PFSK-1 (cell line): ENCODE data around the gene AKR1D1.

ENCODE experiments used
- FOXP2 ChIP-seq: optimal IDR thresholded peaks from 2 replicates; pipeline ENCODE3; 2011; ENCODE audit warnings: borderline replicate concordance, control low read depth, inconsistent platforms; ENCODE audit not compliant: insufficient read depth; ENCODE audit errors: extremely low read length, extremely low read depth
- POLR2AphosphoS5 ChIP-seq: IDR thresholded peaks from 2 replicates; pipeline ENCODE4 v1.6.1; 2012; ENCODE audit warnings: low read depth, mild to moderate bottlenecking, control low read depth, low read length, moderate library complexity
- REST ChIP-seq, 2 experiments: IDR thresholded peaks; 2 replicates each; pipeline versions ENCODE4 v1.6.1 to v1.8.0; 2011 to 2012; ENCODE audit warnings: low read depth in 2 of 2, low read length in 2 of 2, control low read depth in 1 of 2, inconsistent platforms in 1 of 2, mild to moderate bottlenecking in 1 of 2, moderate library complexity in 1 of 2; ENCODE audit not compliant: insufficient read depth in 1 of 2
- SIN3A ChIP-seq: IDR thresholded peaks from 2 replicates; pipeline ENCODE4 v1.6.1; 2012; ENCODE audit warnings: mild to moderate bottlenecking, low read length, moderate library complexity, borderline replicate concordance; ENCODE audit not compliant: insufficient read depth
- TAF1 ChIP-seq: IDR thresholded peaks from 2 replicates; pipeline ENCODE4 v1.6.1; 2012; ENCODE audit warnings: low read length, control low read depth, borderline replicate concordance; ENCODE audit not compliant: insufficient read depth

Gene AKR1D1

GRCh38 chr7:138047907-138048306 is 28.4 kb upstream of the AKR1D1 start:
- TF ChIP-seq FOXP2 (no peak), SIN3A (no peak), TAF1 (no peak)

- no peak for TF ChIP-seq TAF1
- TF ChIP-seq POLR2AphosphoS5: no peak
- no peak for TF ChIP-seq REST (IDR thresholded peaks at IDR 0.05; ENCODE audit: insufficient read depth in 1 of 2, low read depth in 2 of 2, low read length in 2 of 2)
- TF ChIP-seq SIN3A: no peak
- TF ChIP-seq FOXP2: no peak
Observed at GRCh38 chr7:138049505-138050116, 26.6 kb upstream of the AKR1D1 start.

- TF ChIP-seq REST (IDR thresholded peaks at IDR 0.05; ENCODE audit: insufficient read depth in 1 of 2, low read depth in 2 of 2, low read length in 2 of 2) (no peak), TAF1 (no peak), SIN3A (no peak), POLR2AphosphoS5 (no peak), FOXP2 (no peak)
Observed at GRCh38 chr7:138052696-138053095, 23.6 kb upstream of the AKR1D1 start.

- TF ChIP-seq TAF1: no peak
- no peak for TF ChIP-seq SIN3A
- no peak for TF ChIP-seq POLR2AphosphoS5
- no peak for TF ChIP-seq FOXP2
- no peak for TF ChIP-seq REST (IDR thresholded peaks at IDR 0.05; ENCODE audit: insufficient read depth in 1 of 2, low read depth in 2 of 2, low read length in 2 of 2)
Observed at GRCh38 chr7:138063400-138063799, 12.9 kb upstream of the AKR1D1 start.

- TF ChIP-seq REST (IDR thresholded peaks at IDR 0.05; ENCODE audit: insufficient read depth in 1 of 2, low read depth in 2 of 2, low read length in 2 of 2): no peak
- TF ChIP-seq SIN3A: no peak
- no peak for TF ChIP-seq POLR2AphosphoS5
- no peak for TF ChIP-seq TAF1
- TF ChIP-seq FOXP2: no peak
Observed at GRCh38 chr7:138064856-138065357, 11.4 kb upstream of the AKR1D1 start.
